NCI-H2107 (cell line): Measurements from ENCODE around the gene ALOX12.

Experiments used
- DNase-seq: peaks from one replicate; lab custom pipeline; 2025; lab: John Stamatoyannopoulos, UW

Gene ALOX12

GRCh38 chr17:7022781-7023571, 27.1 kb downstream of the ALOX12 start, which contains the start of gene BCL6B:
TSS of gene BCL6B (plus strand) at chr17:7023050. CDS start at chr17:7023672, 622 bp downstream.
- no peak for DNase-seq

GRCh38 chr17:7023576-7024401, 27.9 kb downstream of the ALOX12 start:
- no peak for DNase-seq

- DNase-seq: no peak
These were observed 28.5 kb downstream of the ALOX12 start for GRCh38 chr17:7024402-7024785.

- DNase-seq: no peak
These were observed 29.4 kb downstream of the ALOX12 start for GRCh38 chr17:7025245-7025644.

GRCh38 chr17:7026471-7027115, 30.7 kb downstream of the ALOX12 start:
- no peak for DNase-seq

GRCh38 chr17:7027335-7027734, 31.5 kb downstream of the ALOX12 start:
- DNase-seq: no peak

- DNase-seq: no peak
These were observed 33.2 kb downstream of the ALOX12 start for GRCh38 chr17:7029096-7029495.

GRCh38 chr17:7029659-7030058, 33.8 kb downstream of the ALOX12 start:
- DNase-seq: no peak

GRCh38 chr17:7034955-7035590, 39.2 kb downstream of the ALOX12 start:
- no peak for DNase-seq

GRCh38 chr17:7035591-7036368, 39.9 kb downstream of the ALOX12 start, which contains the start of gene SLC16A13:
TSS of gene SLC16A13 (plus strand) at chr17:7036015. CDS start at chr17:7036383, 368 bp downstream.
- peak; percentile 78 for DNase-seq

GRCh38 chr17:7038025-7038862, 42.4 kb downstream of the ALOX12 start:
- DNase-seq: no peak

- no peak for DNase-seq
These were observed 44.0 kb downstream of the ALOX12 start for GRCh38 chr17:7039832-7040231.

GRCh38 chr17:7041607-7042500, 46.0 kb downstream of the ALOX12 start:
- DNase-seq: no peak

GRCh38 chr17:7042501-7043181, 46.8 kb downstream of the ALOX12 start:
- DNase-seq: no peak

- DNase-seq: no peak
These were observed 47.3 kb downstream of the ALOX12 start for GRCh38 chr17:7043182-7043496.

- DNase-seq: peak; percentile 64
These were observed 47.8 kb downstream of the ALOX12 start, which contains the start of gene SLC16A11 for GRCh38 chr17:7043497-7044198. TSS of gene SLC16A11 (minus strand) at chr17:7044092. CDS start at chr17:7043513, 579 bp downstream.

- no peak for DNase-seq
These were observed 49.8 kb downstream of the ALOX12 start for GRCh38 chr17:7045492-7046126.
